Measurements from ENCODE around the gene IMPACT.

The IMPACT gene

DNA sequence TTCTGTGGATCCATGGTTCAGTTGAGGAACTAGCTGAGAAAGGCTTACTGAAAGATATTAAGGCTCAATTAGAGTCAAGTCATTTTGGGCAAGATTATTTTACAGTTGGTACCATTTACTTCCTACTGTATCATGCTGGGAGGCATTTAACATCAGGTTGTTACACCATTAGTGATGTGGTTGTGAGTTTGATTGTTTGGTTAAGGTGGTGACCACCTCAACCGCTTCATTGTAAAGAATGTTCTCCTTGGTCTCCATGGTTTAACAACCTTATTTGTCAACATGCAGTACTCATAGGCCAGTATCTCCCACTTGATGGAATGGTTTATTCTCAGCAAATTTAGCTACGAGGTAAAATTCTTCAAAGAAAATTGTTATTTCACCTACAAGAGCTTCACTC lies 68.1 kb downstream of the IMPACT start:
- TF ChIP-seq CTCF (IDR thresholded peaks at IDR 0.05; ENCODE audit: borderline replicate concordance, control extremely low read depth, extremely low read depth, insufficient read depth, missing control alignments) = no peak
- DNase-seq (ENCODE audit: low spot score) = no peak
- in situ Hi-C loops (cut with MboI; ENCODE audit: low sequenced_read_pairs, unreplicated experiment) = no loop called here

DNA sequence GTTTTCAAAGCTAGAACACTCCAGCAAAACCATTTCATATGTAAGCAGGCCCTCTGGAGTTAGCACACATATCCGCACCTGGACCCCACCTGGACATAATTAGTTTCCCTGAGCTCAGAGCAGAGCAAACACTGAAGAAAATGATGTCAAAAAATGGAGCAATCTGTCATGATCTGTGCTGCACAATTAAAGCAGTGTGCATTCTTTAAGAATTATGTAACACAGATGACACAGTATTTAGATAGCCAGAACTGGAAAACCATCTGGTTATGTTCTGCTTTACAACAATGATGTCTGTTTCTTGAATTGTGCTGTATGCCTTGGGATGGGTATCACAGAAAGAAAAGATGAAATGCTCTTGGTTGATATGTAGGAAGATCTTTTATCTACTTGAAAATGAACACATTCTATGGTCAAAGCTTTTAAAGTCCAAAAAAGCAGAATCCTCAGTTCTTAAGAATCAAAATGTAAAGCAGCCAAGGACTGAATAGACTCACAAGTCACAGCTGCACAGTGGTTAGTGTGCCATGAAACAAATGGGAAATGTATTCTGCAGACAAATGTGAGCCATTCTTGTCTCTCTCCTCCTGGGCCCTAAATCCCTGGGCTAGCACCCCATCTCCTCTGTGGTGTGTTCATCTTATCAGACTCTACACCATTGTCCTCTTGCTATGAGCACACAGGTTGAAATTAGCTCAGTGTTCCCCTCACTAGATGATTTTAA lies 70.7 kb downstream of the IMPACT start:
- no peak for DNase-seq (ENCODE audit: low spot score)
- in situ Hi-C loops (cut with MboI; ENCODE audit: low sequenced_read_pairs, unreplicated experiment) = no loop called here
- no peak for TF ChIP-seq CTCF (IDR thresholded peaks at IDR 0.05; ENCODE audit: borderline replicate concordance, control extremely low read depth, extremely low read depth, insufficient read depth, missing control alignments)

DNA sequence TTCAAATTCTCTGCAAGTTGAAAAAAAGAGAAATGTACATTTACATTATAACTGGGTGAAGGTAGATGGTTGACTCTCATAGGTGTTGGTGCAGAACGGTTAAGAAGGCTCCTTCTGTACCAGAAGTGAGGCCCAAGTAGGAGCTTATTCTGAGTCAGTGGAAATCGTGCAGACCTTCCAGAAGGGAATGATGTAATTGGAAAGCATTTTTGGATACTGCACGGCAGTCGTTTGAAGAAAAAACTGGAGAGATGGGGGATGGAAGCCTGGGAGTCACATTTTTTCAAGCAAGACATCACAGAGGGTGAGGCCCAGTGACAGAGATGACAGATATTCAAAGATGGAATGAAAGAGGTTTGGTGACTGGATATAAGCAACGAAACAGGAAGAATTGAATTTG lies 73.3 kb downstream of the IMPACT start:
- no peak for TF ChIP-seq CTCF (IDR thresholded peaks at IDR 0.05; ENCODE audit: borderline replicate concordance, control extremely low read depth, extremely low read depth, insufficient read depth, missing control alignments)
- no peak for DNase-seq (ENCODE audit: low spot score)
- in situ Hi-C loops (cut with MboI; ENCODE audit: low sequenced_read_pairs, unreplicated experiment) = no loop called here

DNA sequence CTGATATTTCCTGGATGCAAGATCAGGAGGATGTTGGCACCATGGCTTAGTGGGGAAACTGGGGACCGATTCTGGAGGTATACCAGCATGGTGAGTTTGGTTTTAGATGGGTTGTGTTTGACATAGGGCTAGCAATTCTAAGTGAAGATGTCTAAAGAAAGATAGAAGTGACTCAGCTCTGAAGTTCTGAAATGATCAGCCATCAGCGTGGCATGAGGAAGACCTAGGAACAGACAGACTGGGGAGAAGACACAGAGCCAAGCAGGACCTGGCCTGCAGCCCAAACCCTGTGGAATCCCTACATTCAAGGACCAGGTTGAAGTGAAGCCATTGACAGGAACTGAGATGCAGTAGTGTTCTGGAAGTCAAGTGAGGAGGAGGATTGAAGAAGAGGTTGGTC lies 73.7 kb downstream of the IMPACT start:
- DNase-seq (ENCODE audit: low spot score) = no peak
- no peak for TF ChIP-seq CTCF (IDR thresholded peaks at IDR 0.05; ENCODE audit: borderline replicate concordance, control extremely low read depth, extremely low read depth, insufficient read depth, missing control alignments)
- in situ Hi-C loops (cut with MboI; ENCODE audit: low sequenced_read_pairs, unreplicated experiment) = no loop called here

- no peak for TF ChIP-seq CTCF (IDR thresholded peaks at IDR 0.05; ENCODE audit: borderline replicate concordance, control extremely low read depth, extremely low read depth, insufficient read depth, missing control alignments)
- DNase-seq (ENCODE audit: low spot score) = no peak
- in situ Hi-C loops (cut with MboI; ENCODE audit: low sequenced_read_pairs, unreplicated experiment) = no loop called here
These were observed 74.3 kb downstream of the IMPACT start for GRCh38 chr18:24500766-24501165.

DNA sequence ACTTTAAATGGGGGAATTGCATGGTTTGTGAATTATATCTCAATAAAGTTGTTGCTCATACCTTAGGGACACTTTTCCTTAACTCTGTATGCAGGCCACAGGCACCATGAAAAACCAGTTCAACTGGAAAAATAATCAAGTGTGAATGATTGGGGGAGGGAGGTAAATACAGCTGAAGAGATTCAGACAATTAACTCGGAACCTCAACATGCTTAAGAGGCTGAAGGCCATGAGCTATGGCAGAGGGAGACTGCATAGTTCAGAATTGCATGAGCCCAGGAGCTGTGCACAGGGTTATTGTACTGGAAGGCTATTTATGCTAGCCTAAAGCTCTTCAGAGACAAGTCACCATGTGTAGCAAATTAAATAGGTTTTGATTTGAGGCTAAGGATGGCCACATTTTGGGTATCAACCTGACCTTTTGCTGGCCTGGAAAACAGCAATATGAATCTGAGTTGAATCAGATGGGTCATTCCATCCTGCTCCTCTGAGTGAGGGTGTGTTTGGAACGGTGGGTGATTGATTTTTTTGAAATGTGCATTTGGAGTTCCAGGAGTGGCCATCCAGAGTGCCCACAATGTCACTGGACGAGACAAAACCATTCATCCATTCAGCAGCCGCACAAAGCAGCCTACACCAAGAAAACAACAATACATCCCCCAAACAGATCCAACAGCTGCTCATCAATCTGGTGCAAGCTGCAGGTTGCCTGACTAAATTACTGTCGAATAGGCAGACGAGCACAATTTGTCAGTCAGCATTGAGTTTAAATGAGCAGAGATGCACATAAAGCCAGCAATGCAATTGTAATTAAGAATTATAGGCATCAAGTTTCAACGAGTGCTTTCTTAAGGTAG lies 76.4 kb downstream of the IMPACT start:
- in situ Hi-C loops (cut with MboI; ENCODE audit: low sequenced_read_pairs, unreplicated experiment) = no loop called here
- no peak for DNase-seq (ENCODE audit: low spot score)

More for the DNA sequence above, 76.4 kb downstream of the IMPACT start:
- no peak for TF ChIP-seq CTCF (IDR thresholded peaks at IDR 0.05; ENCODE audit: borderline replicate concordance, control extremely low read depth, extremely low read depth, insufficient read depth, missing control alignments)
